ENCODE measurements around the gene OTUB2.

- TF ChIP-seq CTCF (IDR thresholded peaks at IDR 0.05 in 4 of 5, conservative IDR thresholded peaks at IDR 0.05 in 1 of 5): no peak
- peak; percentile 38 to 59 for TF ChIP-seq POLR2A (IDR thresholded peaks at IDR 0.05)
These were observed 38.8 kb upstream of the OTUB2 start for GRCh38 chr14:93987376-93987775.
